Measurements from ENCODE around the gene ATG7.

ATG7 gene

GRCh38 chr3:11271986-11272904 lies at the start of gene ATG7:
ATG7 (plus strand) TSS chr3:11272397; CDS start chr3:11298696, 26,299 bp downstream.
- DNase-seq = peak; percentile 81

GRCh38 chr3:11224010-11224409 lies 48.2 kb upstream of the ATG7 start:
- DNase-seq = no peak

DNA sequence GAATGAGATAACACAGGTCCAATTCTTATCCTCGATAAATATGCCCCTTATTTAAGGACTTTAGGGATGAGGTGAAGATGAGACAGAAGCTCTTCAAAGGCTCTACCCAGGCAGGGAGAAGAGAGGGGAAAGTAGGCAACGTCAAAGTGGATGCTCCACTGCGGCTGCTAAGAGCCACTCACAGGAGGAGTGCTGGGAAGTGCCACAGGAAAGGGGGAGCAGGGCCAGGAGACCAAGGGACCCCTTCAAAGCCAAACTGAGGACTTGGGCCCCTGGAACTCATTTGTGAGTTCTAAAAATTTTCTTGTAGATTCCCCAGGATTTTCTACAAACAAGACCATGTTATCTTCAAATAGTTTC lies 47.3 kb upstream of the ATG7 start:
- DNase-seq = no peak

DNA sequence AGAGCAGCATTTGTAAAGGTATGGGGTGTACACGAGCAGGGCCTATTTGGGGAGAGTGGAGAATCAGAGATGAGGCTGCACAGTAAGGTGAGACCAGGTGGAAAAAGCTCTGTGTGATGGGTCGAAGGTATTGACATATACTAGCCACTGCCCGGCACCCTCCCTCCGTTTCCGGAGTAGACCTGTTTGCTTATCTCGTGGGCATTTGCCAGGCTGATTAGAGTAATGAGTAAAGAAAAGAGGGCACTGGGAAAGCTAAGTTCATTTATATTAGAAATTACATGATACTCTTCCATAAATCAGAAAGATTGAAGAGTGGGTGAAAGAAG lies 46.2 kb upstream of the ATG7 start:
- DNase-seq = no peak

DNA sequence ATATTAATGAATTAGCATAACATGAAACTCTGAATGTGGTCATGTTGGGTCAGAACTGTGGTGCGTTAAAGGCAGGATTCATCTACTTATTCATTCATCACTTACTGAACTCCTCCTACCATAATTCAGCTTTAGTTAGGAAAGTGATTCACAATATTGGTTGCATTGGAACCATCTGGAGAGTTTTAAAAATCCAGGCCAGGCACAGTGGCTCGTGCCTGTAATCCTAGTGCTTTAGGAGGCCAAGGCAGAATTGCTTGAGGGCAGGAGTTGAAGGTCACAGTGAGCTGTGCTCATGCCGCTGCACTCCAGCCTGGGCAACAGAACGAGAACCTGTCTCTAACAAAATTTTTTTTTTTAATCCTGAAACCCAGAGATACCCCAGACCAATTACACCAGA lies 44.2 kb upstream of the ATG7 start:
- DNase-seq = no peak

GRCh38 chr3:11230125-11230524 lies 42.1 kb upstream of the ATG7 start:
- DNase-seq = no peak

DNA sequence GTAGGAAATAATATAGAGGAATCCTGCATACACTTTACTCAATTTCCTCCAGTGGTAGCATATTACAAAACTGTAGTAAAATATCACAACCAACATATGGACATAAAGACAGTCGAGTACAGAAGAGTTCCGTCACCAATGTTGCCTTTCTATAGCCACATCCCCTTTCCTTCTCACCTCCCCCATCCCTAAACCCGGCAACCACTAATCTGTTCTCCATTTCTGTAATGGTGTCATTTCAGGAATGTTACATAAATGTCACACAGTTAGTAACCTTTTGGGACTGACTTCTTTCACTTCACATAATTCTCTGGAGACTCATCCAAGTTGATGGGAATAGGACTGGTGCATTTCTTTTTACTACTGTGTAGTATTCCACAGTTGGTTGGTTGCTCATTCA lies 41.4 kb upstream of the ATG7 start:
- DNase-seq = no peak

- no peak for DNase-seq
Measured at GRCh38 chr3:11235385-11235784, 36.8 kb upstream of the ATG7 start.

DNA sequence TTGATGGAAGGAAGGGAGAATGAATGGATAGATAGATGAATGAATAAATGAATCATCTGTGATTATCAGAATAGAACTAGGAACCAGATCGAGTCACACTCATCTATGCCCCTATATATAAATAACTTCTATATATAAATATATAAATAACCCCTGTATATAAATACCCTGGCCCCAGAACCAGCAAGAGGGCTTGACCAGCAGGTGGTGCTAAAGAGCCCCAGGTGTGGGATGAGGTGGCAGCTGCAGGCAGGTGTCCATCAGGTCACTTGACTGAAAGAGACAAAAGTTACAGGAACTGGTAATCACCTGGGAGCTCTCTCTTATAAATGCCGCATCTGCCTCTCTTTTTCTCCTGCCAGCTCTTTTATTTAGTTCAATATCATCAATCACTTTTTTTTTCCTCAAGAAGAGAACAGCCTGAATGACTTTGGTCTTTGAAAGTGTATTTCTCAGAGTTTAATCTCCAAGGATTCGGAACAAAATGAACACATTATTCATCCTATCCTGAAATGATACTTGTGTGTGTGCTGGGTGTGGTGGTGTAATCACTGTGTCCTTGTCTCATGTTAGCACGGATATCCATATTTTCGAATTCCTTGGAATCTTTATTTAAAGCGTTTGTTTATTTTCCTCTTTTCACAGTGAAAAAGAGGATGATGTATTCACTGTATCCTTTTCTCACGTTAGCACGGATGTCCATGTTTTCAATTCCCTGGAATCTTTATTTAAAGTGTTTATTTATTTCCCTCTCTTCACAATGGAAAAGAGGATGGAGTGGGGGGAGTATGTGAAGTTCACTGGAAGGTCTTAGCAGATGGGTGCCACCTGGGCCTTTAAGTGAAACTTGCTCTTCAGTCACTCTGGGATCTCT lies 35.4 kb upstream of the ATG7 start:
- peak; percentile 51 for DNase-seq

- no peak for DNase-seq
Measured at GRCh38 chr3:11238060-11238459, 34.1 kb upstream of the ATG7 start.

DNA sequence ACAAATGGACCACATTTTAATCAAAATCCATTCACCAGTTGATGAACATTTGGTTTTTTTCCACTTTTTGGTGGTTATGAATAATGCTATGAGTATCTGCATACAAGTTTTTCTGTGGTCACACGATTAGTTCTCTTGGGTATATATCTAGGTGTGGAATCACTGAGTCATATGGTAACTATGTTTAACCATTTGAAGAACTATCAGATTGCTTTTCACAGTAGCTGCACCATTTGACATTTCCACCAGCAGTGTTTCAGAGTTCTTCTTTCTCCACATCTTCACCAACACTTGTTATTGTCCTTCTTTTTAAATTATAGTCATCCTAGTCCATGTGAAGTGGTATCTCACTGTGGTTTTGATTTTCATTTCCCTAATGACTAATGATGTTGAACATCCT lies 33.3 kb upstream of the ATG7 start:
- DNase-seq = no peak

DNA sequence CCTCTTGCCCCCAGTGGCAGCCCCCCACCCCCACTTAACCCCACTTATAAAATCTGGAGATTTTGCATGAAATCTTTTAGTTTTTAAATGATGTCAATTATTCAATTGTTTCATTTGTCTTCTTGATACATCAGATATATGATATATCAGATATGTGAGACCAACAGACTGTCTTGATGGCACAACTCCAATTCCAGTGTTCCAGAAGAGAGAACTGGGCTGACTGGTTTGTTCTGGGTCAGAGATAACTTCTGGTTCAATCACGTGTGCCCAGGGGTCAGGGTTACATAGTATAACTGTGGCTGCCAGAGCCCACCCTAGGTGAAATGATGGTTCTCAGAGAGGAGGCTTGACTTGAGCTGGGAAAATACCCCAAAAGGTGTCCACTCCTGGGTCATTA lies 32.4 kb upstream of the ATG7 start:
- no peak for DNase-seq

GRCh38 chr3:11240496-11240895 lies 31.7 kb upstream of the ATG7 start:
- no peak for DNase-seq

- DNase-seq = no peak
Measured at GRCh38 chr3:11244121-11244677, 28.0 kb upstream of the ATG7 start.

GRCh38 chr3:11245276-11245675 lies 26.9 kb upstream of the ATG7 start:
- no peak for DNase-seq

DNA sequence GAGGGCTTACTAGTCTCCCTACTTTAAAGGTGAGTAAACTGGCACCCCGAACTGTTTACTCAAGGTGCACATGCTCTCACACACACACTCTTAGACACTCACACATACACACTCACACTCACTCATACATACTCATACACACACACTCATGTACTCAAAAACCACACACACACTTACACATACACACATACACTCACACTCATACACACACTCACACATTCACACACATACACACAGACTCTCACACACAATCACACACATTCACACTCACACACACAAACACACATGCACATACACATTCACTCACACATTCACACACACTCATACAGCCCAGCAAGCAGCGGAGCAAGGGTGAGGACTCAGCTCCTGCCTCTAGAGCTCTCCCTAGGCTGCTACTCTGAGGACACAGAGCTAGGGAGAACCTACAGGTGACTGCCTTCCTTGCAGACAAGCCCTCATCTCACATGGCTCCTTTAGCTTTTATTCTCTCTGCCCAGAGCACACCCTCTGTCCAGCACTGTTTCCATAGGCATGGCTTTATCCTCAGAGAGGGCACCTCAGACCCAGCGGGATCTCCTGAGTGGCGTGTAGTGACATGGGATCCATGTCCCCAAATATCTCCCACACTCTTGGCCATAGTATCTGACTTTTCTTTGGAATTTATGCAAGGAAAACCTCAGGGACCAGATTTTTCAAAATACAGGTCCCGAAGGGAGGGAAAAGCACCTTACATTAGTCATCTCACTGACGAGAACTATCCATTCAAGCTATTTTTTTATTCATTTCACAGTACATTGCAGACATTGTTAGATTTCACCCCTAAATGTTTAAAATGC lies 26.2 kb upstream of the ATG7 start:
- DNase-seq = no peak

DNA sequence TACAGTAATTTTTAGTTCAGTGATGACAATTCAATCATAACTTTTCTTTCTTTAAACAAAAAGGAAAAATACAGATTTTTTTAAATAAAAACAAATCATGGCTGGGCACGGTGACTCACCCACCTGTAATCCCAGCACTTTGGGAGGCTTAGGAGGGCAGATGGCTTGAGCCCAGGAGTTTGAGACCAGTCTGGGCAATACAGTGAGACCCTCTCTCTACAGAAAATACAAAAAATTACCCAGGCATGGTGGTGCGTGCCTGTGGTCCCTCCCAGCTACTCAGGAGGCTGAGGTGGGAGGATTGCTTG lies 25.6 kb upstream of the ATG7 start:
- no peak for DNase-seq

DNA sequence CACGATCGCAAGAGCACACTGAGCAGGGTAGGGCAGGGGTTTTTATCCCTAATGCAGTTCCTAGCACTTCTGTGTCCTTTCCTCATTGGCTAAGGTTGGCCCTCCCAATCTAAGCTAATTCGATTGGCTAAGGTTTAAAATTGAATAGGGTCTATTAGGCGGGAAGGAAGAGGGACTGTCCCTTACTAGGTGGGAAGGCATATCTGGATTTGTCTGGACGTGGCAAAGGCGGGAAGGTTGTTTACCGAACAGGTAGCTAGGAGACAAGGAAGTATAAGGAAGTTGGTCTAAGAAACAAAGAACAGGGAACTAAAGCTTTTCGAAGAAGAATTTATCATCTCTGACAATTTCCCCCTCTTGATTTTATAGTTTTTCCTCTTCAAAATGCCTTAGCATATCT lies 24.8 kb upstream of the ATG7 start:
- no peak for DNase-seq

- DNase-seq = no peak
Measured at GRCh38 chr3:11248596-11248995, 23.6 kb upstream of the ATG7 start.

- no peak for DNase-seq
Measured at GRCh38 chr3:11250902-11251806, 21.0 kb upstream of the ATG7 start.

GRCh38 chr3:11251807-11252176 lies 20.4 kb upstream of the ATG7 start:
- DNase-seq = no peak

- DNase-seq = no peak
Measured at GRCh38 chr3:11254876-11255275, 17.3 kb upstream of the ATG7 start.

All from COR-L47 (cell line).